HuH-7.5 (cell line): Measurements from ENCODE around the gene NR5A1.

ENCODE experiments used
- DNase-seq: peaks from one replicate; pipeline ENCODE4 v3.0.0; 2011; ENCODE audit warnings: low spot score

Gene NR5A1

GRCh38 chr9:124514125-124514524 lies 6.9 kb upstream of the NR5A1 start:
- DNase-seq, result peak; percentile 23

- DNase-seq, result peak; percentile 28
Observed at GRCh38 chr9:124513376-124513994, 6.3 kb upstream of the NR5A1 start.

GRCh38 chr9:124512806-124513204 lies 5.6 kb upstream of the NR5A1 start:
- DNase-seq, result no peak

- peak; percentile 25 for DNase-seq
Observed at GRCh38 chr9:124511891-124512805, 4.9 kb upstream of the NR5A1 start.

GRCh38 chr9:124511426-124511840 lies 4.2 kb upstream of the NR5A1 start:
- peak; percentile 75 for DNase-seq

- DNase-seq, result peak; percentile 94
Observed at GRCh38 chr9:124510650-124511425, 3.6 kb upstream of the NR5A1 start.

- peak; percentile 10 for DNase-seq
Observed at GRCh38 chr9:124507880-124508423, 753 bp upstream of the NR5A1 start.

- no peak for DNase-seq
Observed at GRCh38 chr9:124506433-124506832, 766 bp downstream of the NR5A1 start.

- no peak for DNase-seq
Observed at GRCh38 chr9:124505901-124506346, 1.3 kb downstream of the NR5A1 start.

- no peak for DNase-seq
Observed at GRCh38 chr9:124505006-124505900, 1.9 kb downstream of the NR5A1 start.

GRCh38 chr9:124504530-124505005 lies 2.6 kb downstream of the NR5A1 start:
- no peak for DNase-seq

- no peak for DNase-seq
Observed at GRCh38 chr9:124503713-124504529, 3.3 kb downstream of the NR5A1 start.

- DNase-seq, result no peak
Observed at GRCh38 chr9:124502711-124503702, 4.2 kb downstream of the NR5A1 start.

- no peak for DNase-seq
Observed at GRCh38 chr9:124501771-124502320, 5.4 kb downstream of the NR5A1 start.

GRCh38 chr9:124500796-124501611 lies 6.2 kb downstream of the NR5A1 start:
- no peak for DNase-seq

- DNase-seq, result no peak
Observed at GRCh38 chr9:124500028-124500795, 7.0 kb downstream of the NR5A1 start.

GRCh38 chr9:124499216-124499615 lies 8.0 kb downstream of the NR5A1 start:
- DNase-seq, result no peak
